ENCODE measurements around the gene ADAMTS9. TPM values are rescaled to one million over a fixed set of nuclear protein-coding genes. Genes with fewer than 3 reads are reported as not detected.

Gene ADAMTS9
- total RNA-seq, 2 donors from 2014 or later, result 16.1 to 38.0 TPM

DNA sequence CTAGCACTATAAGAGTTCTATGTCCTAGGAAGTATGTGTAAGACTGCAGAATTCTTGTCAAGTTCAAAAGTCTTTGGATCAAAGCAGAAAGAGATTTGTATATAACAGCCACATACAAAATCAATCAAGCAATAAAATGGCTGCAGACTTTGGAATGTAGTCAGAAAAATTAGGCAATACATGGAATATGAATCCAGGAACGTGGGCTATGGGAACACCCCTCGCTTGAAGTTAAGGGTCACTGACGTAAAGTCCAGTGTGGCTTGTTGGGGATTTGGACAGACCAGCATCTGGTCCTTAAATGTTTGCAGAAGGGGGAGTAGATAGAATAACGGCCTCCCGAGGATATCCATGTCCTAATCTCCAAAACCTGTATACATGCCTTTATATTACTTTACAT is 178.6 kb downstream of the ADAMTS9 start:
- no peaks in the 10 kb centered on the region for H3K27me3 ChIP-seq (ENCODE audit: control insufficient read depth, insufficient read depth, low read length, poor library complexity, severe bottlenecking)
- Mint-ChIP-seq H3K9me3 (peaks cover 5% of the 10 kb centered on the region), H3K36me3 (ENCODE audit: low read depth) (no peaks in the 10 kb centered on the region), H3K4me1 (peaks cover 8% of the 10 kb centered on the region), H3K4me3 (no peak overlapping the region), H3K27me3 (ENCODE audit: insufficient read depth) (no peaks in the 10 kb centered on the region), H3K27ac (no peak overlapping the region)
- 99 to 100% methylated on average over 1 to 4 of the region's 5 CpGs for WGBS, 2 experiments (ENCODE audit: insufficient coverage in 1 of 2, insufficient read length in 1 of 2)
- DNase-seq, result no peak
- peaks cover 10% of the 10 kb centered on the region for H3K9me3 ChIP-seq (ENCODE audit: control insufficient read depth, low read length)
- H3K9ac ChIP-seq (ENCODE audit: extremely low read depth, low read length, poor library complexity, severe bottlenecking), result no peak overlapping the region
- H3K4me3 ChIP-seq (ENCODE audit: low read length), result no peak overlapping the region
- H3K27ac ChIP-seq (ENCODE audit: low read depth, low read length), result no peak overlapping the region
- H3K4me1 ChIP-seq (ENCODE audit: control insufficient read depth, insufficient read depth, low read length), result no peaks in the 10 kb centered on the region
- TF ChIP-seq, protein P1, sequence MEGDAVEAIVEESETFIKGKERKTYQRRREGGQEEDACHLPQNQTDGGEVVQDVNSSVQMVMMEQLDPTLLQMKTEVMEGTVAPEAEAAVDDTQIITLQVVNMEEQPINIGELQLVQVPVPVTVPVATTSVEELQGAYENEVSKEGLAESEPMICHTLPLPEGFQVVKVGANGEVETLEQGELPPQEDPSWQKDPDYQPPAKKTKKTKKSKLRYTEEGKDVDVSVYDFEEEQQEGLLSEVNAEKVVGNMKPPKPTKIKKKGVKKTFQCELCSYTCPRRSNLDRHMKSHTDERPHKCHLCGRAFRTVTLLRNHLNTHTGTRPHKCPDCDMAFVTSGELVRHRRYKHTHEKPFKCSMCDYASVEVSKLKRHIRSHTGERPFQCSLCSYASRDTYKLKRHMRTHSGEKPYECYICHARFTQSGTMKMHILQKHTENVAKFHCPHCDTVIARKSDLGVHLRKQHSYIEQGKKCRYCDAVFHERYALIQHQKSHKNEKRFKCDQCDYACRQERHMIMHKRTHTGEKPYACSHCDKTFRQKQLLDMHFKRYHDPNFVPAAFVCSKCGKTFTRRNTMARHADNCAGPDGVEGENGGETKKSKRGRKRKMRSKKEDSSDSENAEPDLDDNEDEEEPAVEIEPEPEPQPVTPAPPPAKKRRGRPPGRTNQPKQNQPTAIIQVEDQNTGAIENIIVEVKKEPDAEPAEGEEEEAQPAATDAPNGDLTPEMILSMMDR (conservative IDR thresholded peaks at IDR 0.05), result no peak
- H3K36me3 ChIP-seq (ENCODE audit: control insufficient read depth, insufficient read depth, low read length), result no peaks in the 10 kb centered on the region

- Histone ChIP-seq H3K27ac (ENCODE audit: low read depth, low read length) (no peak overlapping the region), H3K9me3 (ENCODE audit: control insufficient read depth, low read length) (peaks cover 10% of the 10 kb centered on the region), H3K4me3 (ENCODE audit: low read length) (no peak overlapping the region), H3K9ac (ENCODE audit: extremely low read depth, low read length, poor library complexity, severe bottlenecking) (no peak overlapping the region), H3K36me3 (ENCODE audit: control insufficient read depth, insufficient read depth, low read length) (no peaks in the 10 kb centered on the region), H3K4me1 (ENCODE audit: control insufficient read depth, insufficient read depth, low read length) (no peaks in the 10 kb centered on the region), H3K27me3 (ENCODE audit: control insufficient read depth, insufficient read depth, low read length, poor library complexity, severe bottlenecking) (no peaks in the 10 kb centered on the region)
- Mint-ChIP-seq H3K36me3 (ENCODE audit: low read depth) (no peaks in the 10 kb centered on the region), H3K4me3 (no peak overlapping the region), H3K27me3 (ENCODE audit: insufficient read depth) (no peaks in the 10 kb centered on the region), H3K27ac (no peak overlapping the region), H3K9me3 (peaks cover 6% of the 10 kb centered on the region), H3K4me1 (peaks cover 8% of the 10 kb centered on the region)
- DNase-seq, result no peak
- 67 to 86% methylated on average over 1 of the region's 1 CpG for whole genome bisulfite sequencing, 2 experiments (ENCODE audit: insufficient coverage in 1 of 2, insufficient read length in 1 of 2)
- TF ChIP-seq, protein P1 (conservative IDR thresholded peaks at IDR 0.05), result no peak
Measured at GRCh38 chr3:64508140-64508539, 179.7 kb downstream of the ADAMTS9 start.

DNA sequence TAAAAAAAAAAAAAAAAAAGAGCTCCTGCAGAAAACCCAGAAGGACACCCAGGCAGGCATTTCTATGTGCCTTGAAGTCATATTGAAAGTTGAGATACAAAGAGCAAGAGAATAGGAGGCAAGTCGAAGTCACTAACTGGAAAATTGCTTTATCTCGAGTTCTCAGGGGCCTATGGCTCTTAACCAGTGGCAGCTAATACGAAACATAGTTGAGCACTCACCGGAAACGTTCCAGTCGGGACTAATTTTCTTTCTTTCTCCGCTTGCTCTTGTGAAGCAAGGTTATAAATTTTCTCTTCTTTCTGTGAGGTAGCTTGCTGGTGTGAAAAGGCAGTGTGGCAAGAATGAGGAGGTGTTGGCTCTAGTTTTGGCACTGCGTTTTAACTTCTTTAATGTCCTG is 181.5 kb downstream of the ADAMTS9 start:
- peaks cover 20% of the 10 kb centered on the region for H3K4me1 Mint-ChIP-seq
- 92 to 97% methylated on average over 7 to 8 of the region's 8 CpGs for WGBS, 2 experiments (ENCODE audit: insufficient coverage in 1 of 2, insufficient read length in 1 of 2)
- H3K27me3 Mint-ChIP-seq (ENCODE audit: insufficient read depth), result no peaks in the 10 kb centered on the region
- TF ChIP-seq, protein P1 (conservative IDR thresholded peaks at IDR 0.05), result no peak
- no peak overlapping the region for H3K9ac ChIP-seq (ENCODE audit: extremely low read depth, low read length, poor library complexity, severe bottlenecking)
- H3K9me3 ChIP-seq (ENCODE audit: control insufficient read depth, low read length), result peaks cover 10% of the 10 kb centered on the region
- no peak overlapping the region for H3K27ac ChIP-seq (ENCODE audit: low read depth, low read length)
- no peaks in the 10 kb centered on the region for H3K36me3 ChIP-seq (ENCODE audit: control insufficient read depth, insufficient read depth, low read length)
- no peak overlapping the region for H3K27ac Mint-ChIP-seq
- H3K4me1 ChIP-seq (ENCODE audit: control insufficient read depth, insufficient read depth, low read length), result no peaks in the 10 kb centered on the region
- DNase-seq, result no peak
- peaks cover 6% of the 10 kb centered on the region for H3K9me3 Mint-ChIP-seq
- no peaks in the 10 kb centered on the region for H3K27me3 ChIP-seq (ENCODE audit: control insufficient read depth, insufficient read depth, low read length, poor library complexity, severe bottlenecking)
- no peak overlapping the region for H3K4me3 Mint-ChIP-seq
- no peaks in the 10 kb centered on the region for H3K36me3 Mint-ChIP-seq (ENCODE audit: low read depth)
- no peak overlapping the region for H3K4me3 ChIP-seq (ENCODE audit: low read length)

Measured in endodermal cell (in vitro differentiated cells).